H9 (cell line): ENCODE data around the gene MRPS10. TPM values are rescaled to one million over a fixed set of nuclear protein-coding genes. Genes with fewer than 3 reads are reported as not detected.

Experiments used
- DNase-seq: peaks from one replicate; pipeline ENCODE4 v3.0.0-alpha.2; 2017
- H2AFZ ChIP-seq: one replicate; pipeline ENCODE4 v1.6.1; 2013; ENCODE audit warnings: mild to moderate bottlenecking, low read length, control low read depth, moderate library complexity
- H2AK5ac ChIP-seq: 2 replicates; pipeline ENCODE4 v1.6.1; 2013; ENCODE audit warnings: low read length, control low read depth, mixed read lengths; ENCODE audit not compliant: insufficient read length
- H2BK120ac ChIP-seq: one replicate; pipeline ENCODE4 v1.6.1; 2013; ENCODE audit warnings: low read depth, mild to moderate bottlenecking, low read length, control low read depth, inconsistent platforms; ENCODE audit not compliant: poor library complexity, severe bottlenecking
- H2BK12ac ChIP-seq: 2 replicates; pipeline ENCODE4 v1.6.1; 2013; ENCODE audit warnings: low read length, control low read depth, mixed read lengths, low read depth; ENCODE audit not compliant: insufficient read length
- H2BK15ac ChIP-seq: 2 replicates; pipeline ENCODE4 v1.6.1; 2013; ENCODE audit warnings: low read depth, low read length, control low read depth
- H2BK20ac ChIP-seq: one replicate; pipeline ENCODE4 v1.6.1; 2013; ENCODE audit warnings: low read depth, mild to moderate bottlenecking, low read length, control low read depth, inconsistent platforms; ENCODE audit not compliant: poor library complexity, severe bottlenecking
- H2BK5ac ChIP-seq: 2 replicates; pipeline ENCODE4 v1.6.1; 2013; ENCODE audit warnings: low read length, control low read depth, mixed read lengths; ENCODE audit not compliant: insufficient read length
- H3K14ac ChIP-seq: 2 replicates; pipeline ENCODE4 v1.6.1; 2013; ENCODE audit warnings: low read length, control low read depth; ENCODE audit not compliant: insufficient read depth
- H3K18ac ChIP-seq: 2 replicates; pipeline ENCODE4 v1.6.1; 2013; ENCODE audit warnings: low read depth, mild to moderate bottlenecking, mixed read lengths, low read length, control low read depth; ENCODE audit not compliant: insufficient read length
- H3K23ac ChIP-seq: 2 replicates; pipeline ENCODE4 v1.6.1; 2013; ENCODE audit warnings: low read length, control low read depth, mixed read lengths, low read depth; ENCODE audit not compliant: insufficient read length
- H3K23me2 ChIP-seq: 2 replicates; pipeline ENCODE4 v1.6.1; 2013; ENCODE audit warnings: low read depth, mild to moderate bottlenecking, mixed read lengths, low read length, control low read depth; ENCODE audit not compliant: insufficient read length, poor library complexity, severe bottlenecking
- H3K27ac ChIP-seq: 2 replicates; pipeline ENCODE4 v1.5.1; 2013; ENCODE audit warnings: low read length, control low read depth, mixed read lengths, low read depth; ENCODE audit not compliant: insufficient read length
- H3K27me3 ChIP-seq: 2 replicates; pipeline ENCODE4 v1.6.1; 2013; ENCODE audit warnings: low read length, control low read depth, inconsistent platforms; ENCODE audit not compliant: insufficient read depth
- H3K4ac ChIP-seq: 2 replicates; pipeline ENCODE4 v1.6.1; 2013; ENCODE audit warnings: low read depth, mild to moderate bottlenecking, control low read depth, inconsistent platforms, low read length, moderate library complexity
- H3K4me1 ChIP-seq: 2 replicates; pipeline ENCODE4 v1.6.1; 2013; ENCODE audit warnings: low read length, control low read depth, inconsistent platforms; ENCODE audit not compliant: insufficient read depth
- H3K4me2 ChIP-seq: 2 replicates; pipeline ENCODE4 v1.6.1; 2013; ENCODE audit warnings: low read length, control low read depth, mixed read lengths; ENCODE audit not compliant: insufficient read length, insufficient read depth
- H3K56ac ChIP-seq: 2 replicates; pipeline ENCODE4 v1.6.1; 2013; ENCODE audit warnings: low read depth, mild to moderate bottlenecking, mixed read lengths, low read length, control low read depth; ENCODE audit not compliant: insufficient read length
- H3K79me1 ChIP-seq: 2 replicates; pipeline ENCODE4 v1.6.1; 2013; ENCODE audit warnings: low read depth, mild to moderate bottlenecking, moderate library complexity, low read length, control low read depth, inconsistent platforms; ENCODE audit not compliant: insufficient read depth, poor library complexity, severe bottlenecking
- H3K79me2 ChIP-seq: 2 replicates; pipeline ENCODE4 v1.6.1; 2013; ENCODE audit warnings: low read length, control low read depth, inconsistent platforms; ENCODE audit not compliant: insufficient read depth
- H3K9ac ChIP-seq: 2 replicates; pipeline ENCODE4 v1.6.1; 2013; ENCODE audit warnings: low read length, control low read depth, mixed read lengths; ENCODE audit not compliant: insufficient read length; ENCODE audit errors: extremely low read depth
- H3K9me3 ChIP-seq: one replicate; pipeline ENCODE4 v1.6.1; 2013; ENCODE audit warnings: low read depth, low read length, inconsistent platforms; ENCODE audit not compliant: control insufficient read depth
- H3T11ph ChIP-seq: one replicate; pipeline ENCODE4 v1.6.1; 2013; ENCODE audit warnings: mild to moderate bottlenecking, low read length, control low read depth, inconsistent platforms
- H4K20me1 ChIP-seq: one replicate; pipeline ENCODE4 v1.6.1; 2013; ENCODE audit not compliant: control insufficient read depth, insufficient read length, insufficient read depth
- H4K5ac ChIP-seq: 2 replicates; pipeline ENCODE4 v1.6.1; 2013; ENCODE audit warnings: low read depth, mild to moderate bottlenecking, mixed read lengths, low read length, control low read depth; ENCODE audit not compliant: insufficient read length
- H4K8ac ChIP-seq: replicated peaks from 2 replicates; pipeline ENCODE4 v1.6.1; 2013; ENCODE audit warnings: low read length, control low read depth, mixed read lengths, low read depth; ENCODE audit not compliant: insufficient read length
- H4K91ac ChIP-seq: 2 replicates; pipeline ENCODE4 v1.6.1; 2013; ENCODE audit warnings: low read depth, mild to moderate bottlenecking, moderate library complexity, mixed read lengths, low read length, control low read depth; ENCODE audit not compliant: insufficient read length
- H3K27ac Mint-ChIP-seq, 3 experiments: 2 replicates in 2 of 3; 3 replicates in 1 of 3; pipeline ENCODE4 v1.8.0; 2020 to 2021; ENCODE audit warnings: mixed read lengths in 3 of 3, mild to moderate bottlenecking in 1 of 3, moderate library complexity in 1 of 3
- H3K27me3 Mint-ChIP-seq: 2 replicates; pipeline ENCODE4 v1.8.0; 2021; ENCODE audit warnings: low read depth, mild to moderate bottlenecking, moderate library complexity, mixed read lengths
- H3K36me3 Mint-ChIP-seq, 3 experiments: 2 replicates in 2 of 3; 3 replicates in 1 of 3; pipeline ENCODE4 v1.8.0; 2020 to 2021; ENCODE audit warnings: low read depth in 3 of 3, mixed read lengths in 3 of 3; ENCODE audit not compliant: insufficient read depth in 1 of 3
- H3K4me1 Mint-ChIP-seq, 2 experiments: 2 replicates each; pipeline ENCODE4 v1.8.0; 2020; ENCODE audit warnings: mixed read lengths in 2 of 2
- H3K4me3 Mint-ChIP-seq, 2 experiments: 2 replicates in 1 of 2; 3 replicates in 1 of 2; pipeline ENCODE4 v1.8.0; 2020 to 2021; ENCODE audit warnings: mild to moderate bottlenecking in 2 of 2, mixed read lengths in 2 of 2, moderate library complexity in 1 of 2
- H3K9me3 Mint-ChIP-seq, 2 experiments: 2 replicates in 1 of 2; 3 replicates in 1 of 2; pipeline ENCODE4 v1.8.0; 2020; ENCODE audit warnings: mild to moderate bottlenecking in 2 of 2, mixed read lengths in 2 of 2, moderate library complexity in 1 of 2
- CTCF ChIP-seq: fragments of 200-600 bp; sonication (generic); conservative IDR thresholded peaks from 3 replicates; pipeline ENCODE4 v1.8.0; 2021; ENCODE audit warnings: antibody characterized with exemption, mild to moderate bottlenecking
- WGBS: extraction: QIAGEN DNeasy Blood & Tissue Kit; methylation state at CpG from one replicate; pipeline ENCODE4 v1.1.7; 2013; ENCODE audit warnings: missing lambda C conversion rate, low lambda C conversion rate, mixed read lengths; ENCODE audit not compliant: insufficient read length; ENCODE audit errors: extremely low coverage; 5-methylcytosine and 5-hydroxymethylcytosine counted together
- total RNA-seq: library from RNA; stranded (reverse); gene quantifications from 2 replicates; pipeline ENCODE4 v1.2.1, GENCODE V29; 2021

The MRPS10 gene
- total RNA-seq, 1 experiment from 2014 or later: 33.9 TPM

- no peak overlapping the region for H2BK20ac ChIP-seq
- H3K23me2 ChIP-seq: no peaks in the 10 kb centered on the region
- H3K4me1 ChIP-seq: peaks cover 16% of the 10 kb centered on the region; the same call in 1 of the 2 replicates
- H2AK5ac ChIP-seq: no peak overlapping the region
- DNase-seq: no peak
- WGBS: no CpG with 5 or more reads among the region's 5 CpGs
- H3T11ph ChIP-seq: no peak overlapping the region
- no peak overlapping the region for H2AFZ ChIP-seq
- H3K79me2 ChIP-seq: no peaks in the 10 kb centered on the region
- H3K4me1 Mint-ChIP-seq: peaks cover 28 to 53% of the 10 kb centered on the region in 2 experiments
- no peak overlapping the region for H4K8ac ChIP-seq
- no peak for TF ChIP-seq CTCF
- H3K79me1 ChIP-seq: no peaks in the 10 kb centered on the region
- H3K4ac ChIP-seq: no peak overlapping the region
- no peak overlapping the region for H4K91ac ChIP-seq
- H3K14ac ChIP-seq: no peak overlapping the region
- H4K20me1 ChIP-seq: no peaks in the 10 kb centered on the region
- no peak overlapping the region for H3K18ac ChIP-seq
- no peak overlapping the region for H3K9ac ChIP-seq
- H4K5ac ChIP-seq: no peak overlapping the region
- H3K27ac ChIP-seq: no peak overlapping the region
- no peak overlapping the region; a peak in 1 of 5 replicates for H3K4me3 Mint-ChIP-seq
- no peak overlapping the region for H2BK5ac ChIP-seq
- H2BK120ac ChIP-seq: no peak overlapping the region
- no peak overlapping the region for H3K4me2 ChIP-seq
- no peak overlapping the region for H3K56ac ChIP-seq
- no peaks in the 10 kb centered on the region for H3K27me3 ChIP-seq
- no peaks in the 10 kb centered on the region for H3K9me3 ChIP-seq
- H2BK15ac ChIP-seq: no peak overlapping the region
- no peak overlapping the region for H3K27ac Mint-ChIP-seq
- H3K36me3 Mint-ChIP-seq: peaks cover 42 to 71% (median 61%) of the 10 kb centered on the region in 3 experiments
- H3K9me3 Mint-ChIP-seq: no peaks in the 10 kb centered on the region
- H3K23ac ChIP-seq: no peak overlapping the region
- no peak overlapping the region for H2BK12ac ChIP-seq
- no peaks in the 10 kb centered on the region; the same call in 1 of the 2 replicates for H3K27me3 Mint-ChIP-seq
Measured at GRCh38 chr6:42255050-42255449, 37.4 kb upstream of the MRPS10 start.
